Cardiac muscle cell (in vitro differentiated cells and primary cell): ENCODE data around the gene OR51V1. TPM values are rescaled to one million over a fixed set of nuclear protein-coding genes. Genes with fewer than 3 reads are reported as not detected.

Source experiments
- DNase-seq, 2 donors: peaks; one replicate each; pipeline versions ENCODE4 v3.0.0 to v3.0.0-alpha.2; 2010 to 2017; ENCODE audit warnings: low read depth in 1 of 2, low spot score in 1 of 2
- H3K27ac ChIP-seq: fragments of 200-600 bp; sonication (generic); 2 replicates; pipeline ENCODE4 v1.5.1; 2016
- H3K27me3 ChIP-seq: fragments of 200-600 bp; sonication (generic); 2 replicates; pipeline ENCODE4 v1.6.0; 2016; ENCODE audit warnings: control low read depth
- H3K36me3 ChIP-seq: fragments of 200-600 bp; sonication (generic); 2 replicates; pipeline ENCODE4 v1.5.1; 2016; ENCODE audit warnings: control low read depth
- H3K4me1 ChIP-seq: fragments of 200-600 bp; sonication (generic); 2 replicates; pipeline ENCODE4 v1.8.1; 2017; ENCODE audit warnings: low read depth, mild to moderate bottlenecking, mixed run types
- H3K4me3 ChIP-seq: fragments of 200-600 bp; sonication (generic); 2 replicates; pipeline ENCODE4 v1.5.1; 2016; ENCODE audit warnings: mild to moderate bottlenecking
- H3K9me3 ChIP-seq: fragments of 200-600 bp; sonication (generic); 2 replicates; pipeline ENCODE4 v1.5.1; 2017; ENCODE audit warnings: low read depth, mild to moderate bottlenecking, control low read depth
- CTCF ChIP-seq: IDR thresholded peaks from 2 replicates; pipeline ENCODE4 v1.5.1; 2012; ENCODE audit warnings: low read depth, mild to moderate bottlenecking, low read length
- polyA plus RNA-seq: library from polyadenylated mRNA; unstranded; fragments of >200 nt; fragmentation: Nextera tagmentation; extraction: Ambion mirVana; gene quantifications from 2 replicates; pipeline ENCODE4 v1.2.1, GENCODE V29; 2016
- total RNA-seq: library from RNA; depleted of rRNA; stranded (reverse); fragments of >200 nt; gene quantifications from 2 replicates; pipeline ENCODE4 v1.2.3, GENCODE V29; 2016

The OR51V1 gene
- total and polyA plus RNA-seq, 2 experiments from 2014 or later, result not detected

DNA sequence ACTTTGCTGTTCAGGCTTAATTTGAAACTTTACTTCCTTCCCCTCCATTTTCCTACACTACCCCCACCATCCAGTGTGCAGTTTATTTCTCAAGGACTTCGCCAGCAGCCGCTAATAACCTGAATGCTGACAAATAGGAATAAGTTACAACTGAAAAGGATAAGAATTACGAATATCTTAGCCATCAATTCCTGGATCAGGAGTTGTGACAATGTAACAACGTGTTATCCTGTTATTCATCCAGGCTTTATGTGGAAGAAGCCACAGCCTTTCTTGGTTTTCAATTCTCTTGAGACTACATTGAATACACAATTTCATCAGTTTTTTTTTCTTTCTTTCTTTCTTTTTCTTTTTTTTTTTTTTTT, 43.3 kb upstream of the OR51V1 start:
- H3K4me3 ChIP-seq, result no peak overlapping the region
- no peak overlapping the region for H3K27ac ChIP-seq
- H3K27me3 ChIP-seq, result no peaks in the 10 kb centered on the region
- no peaks in the 10 kb centered on the region for H3K9me3 ChIP-seq
- no peak for TF ChIP-seq CTCF
- no peak for DNase-seq
- no peaks in the 10 kb centered on the region for H3K4me1 ChIP-seq
- H3K36me3 ChIP-seq, result no peaks in the 10 kb centered on the region

DNA sequence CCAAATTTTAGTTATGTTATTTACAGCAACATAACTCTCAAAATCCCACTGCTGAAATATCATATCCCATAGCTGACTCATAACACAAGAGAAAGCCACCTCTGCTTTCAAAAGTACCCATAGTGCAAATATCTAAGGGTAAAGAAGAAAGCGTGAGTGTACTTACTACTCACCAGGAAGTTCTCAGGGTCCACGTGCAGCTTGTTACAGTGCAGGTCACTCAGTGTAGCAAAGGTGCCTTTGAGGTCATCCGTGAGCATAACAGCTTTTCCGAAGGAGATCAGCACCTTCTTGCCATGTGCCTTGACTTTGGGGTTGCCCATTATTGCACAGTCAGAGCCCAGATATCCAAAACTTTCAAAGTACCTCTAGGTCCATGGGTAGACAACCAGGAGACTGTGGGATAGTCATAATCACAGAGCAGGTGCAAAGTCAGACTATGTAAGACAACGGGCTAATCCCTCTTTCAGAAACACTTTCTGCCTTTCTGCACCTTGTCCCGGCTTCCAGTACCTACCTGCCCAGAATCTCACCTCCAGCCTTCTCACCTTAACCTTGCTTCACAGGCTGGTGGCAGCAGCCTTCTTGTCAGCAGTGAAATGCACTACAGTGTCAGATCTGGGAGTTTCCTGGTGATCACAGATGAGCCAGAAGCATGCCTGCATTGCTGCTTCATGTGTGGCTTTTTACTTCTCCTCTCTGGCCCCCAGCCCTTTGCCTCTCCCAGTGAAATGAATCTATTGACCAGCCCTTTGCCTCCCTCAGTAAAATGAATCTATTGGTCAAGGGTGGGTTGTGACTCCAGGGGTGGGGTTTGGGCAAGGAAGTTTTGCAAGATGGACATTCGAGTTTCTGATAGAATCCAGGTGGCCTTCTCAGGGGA, 42.7 kb upstream of the OR51V1 start:
- Histone ChIP-seq H3K9me3 (no peaks in the 10 kb centered on the region), H3K4me3 (no peak overlapping the region), H3K27ac (no peak overlapping the region), H3K4me1 (no peaks in the 10 kb centered on the region), H3K36me3 (no peaks in the 10 kb centered on the region), H3K27me3 (no peaks in the 10 kb centered on the region)
- no peak for TF ChIP-seq CTCF
- DNase-seq, result no peak

DNA sequence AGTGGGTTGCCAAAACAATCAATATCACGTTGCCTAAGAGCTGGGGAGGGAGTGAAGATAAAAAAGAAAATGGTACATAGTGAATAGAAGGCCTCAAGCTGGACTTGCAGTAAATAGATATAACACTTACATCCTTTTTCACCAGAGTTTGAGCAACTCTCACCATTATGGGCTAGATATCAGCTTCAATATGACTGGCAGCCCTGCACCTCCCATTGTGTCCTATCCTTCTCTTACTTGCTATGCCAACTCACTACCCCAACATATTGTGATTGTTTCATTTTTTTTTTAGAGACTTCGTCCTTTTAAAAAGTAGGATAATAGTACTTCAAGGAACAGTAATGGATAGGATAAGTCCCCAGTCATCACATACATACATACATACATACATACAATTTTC, 41.7 kb upstream of the OR51V1 start:
- Histone ChIP-seq H3K27ac (no peak overlapping the region), H3K9me3 (no peaks in the 10 kb centered on the region), H3K27me3 (no peaks in the 10 kb centered on the region), H3K4me1 (no peaks in the 10 kb centered on the region), H3K36me3 (no peaks in the 10 kb centered on the region), H3K4me3 (no peak overlapping the region)
- DNase-seq, result no peak
- no peak for TF ChIP-seq CTCF

DNA sequence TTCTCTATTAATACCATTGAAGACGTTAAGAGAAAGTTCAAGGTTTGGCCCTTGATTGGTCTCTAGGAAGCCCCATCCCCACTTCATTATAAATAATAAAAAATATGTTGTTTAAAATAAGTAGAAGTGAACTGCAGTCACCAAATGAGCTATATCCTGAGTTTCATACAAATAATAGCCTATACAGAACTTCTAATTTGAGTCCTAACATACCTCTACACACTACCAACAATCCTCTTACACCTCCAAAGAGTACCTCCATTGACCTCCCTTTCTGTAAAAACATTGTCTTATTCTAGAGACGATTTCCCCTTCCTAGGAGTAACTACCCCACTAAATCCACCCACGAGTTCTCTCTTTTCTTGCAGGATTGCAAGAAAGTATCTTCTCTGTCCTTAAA, 41.0 kb upstream of the OR51V1 start:
- Histone ChIP-seq H3K9me3 (no peaks in the 10 kb centered on the region), H3K36me3 (no peaks in the 10 kb centered on the region), H3K27me3 (no peaks in the 10 kb centered on the region), H3K4me3 (no peak overlapping the region), H3K27ac (no peak overlapping the region), H3K4me1 (no peaks in the 10 kb centered on the region)
- DNase-seq, result no peak
- no peak for TF ChIP-seq CTCF

DNA sequence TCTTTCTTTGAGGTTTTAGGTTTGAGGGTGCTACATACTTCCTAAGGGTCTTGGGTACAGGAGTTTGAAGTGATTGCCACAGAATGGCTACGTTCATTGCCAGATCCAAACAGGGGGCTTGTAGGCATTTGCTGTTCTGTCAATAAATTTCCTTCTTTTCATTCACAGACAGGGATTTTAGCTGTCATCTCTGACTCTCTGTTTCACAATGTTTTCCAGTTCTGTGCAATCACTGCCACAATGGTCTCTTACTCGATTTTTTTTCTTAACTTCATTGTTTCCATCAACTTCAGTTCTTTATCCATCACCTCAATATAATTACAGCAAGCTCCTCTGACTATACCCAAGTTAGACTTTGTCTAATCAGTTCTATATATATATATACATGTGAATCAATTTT, 40.0 kb upstream of the OR51V1 start:
- no peak for DNase-seq
- H3K4me1 ChIP-seq, result no peaks in the 10 kb centered on the region
- H3K36me3 ChIP-seq, result no peaks in the 10 kb centered on the region
- no peak for TF ChIP-seq CTCF
- no peak overlapping the region for H3K4me3 ChIP-seq
- H3K27ac ChIP-seq, result no peak overlapping the region
- H3K27me3 ChIP-seq, result no peaks in the 10 kb centered on the region
- H3K9me3 ChIP-seq, result no peaks in the 10 kb centered on the region
